ENCODE measurements around the gene ETHE1.

GRCh38 chr19:43527860-43528622 is 1.0 kb upstream of the ETHE1 start:
- no peak for TF ChIP-seq CTCF (IDR thresholded peaks at IDR 0.05)
- no peak for TF ChIP-seq POLR2A (IDR thresholded peaks at IDR 0.05)
